Fibroblast of the aortic adventitia (primary cell): Measurements from ENCODE around the gene ATRNL1. TPM values are rescaled to one million over a fixed set of nuclear protein-coding genes. Genes with fewer than 3 reads are reported as not detected.

Experiments used
- DNase-seq: peaks from one replicate; pipeline ENCODE4 v3.0.0-alpha.2; 2010; ENCODE audit warnings: low read depth
- H3K4me3 ChIP-seq: 2 replicates; pipeline ENCODE4 v1.5.1; 2011; ENCODE audit warnings: low read depth, mild to moderate bottlenecking, control low read depth, low read length, moderate library complexity
- total RNA-seq: library from RNA; depleted of rRNA; stranded (reverse); fragments of >200 nt; gene quantifications from 2 replicates; pipeline ENCODE4 v1.2.3, GENCODE V29; 2012; ENCODE audit warnings: low replicate concordance
- TF ChIP-seq, protein P1 (sequence below): IDR thresholded peaks from 2 replicates; pipeline ENCODE4 v1.5.1; 2011; ENCODE audit warnings: mild to moderate bottlenecking, low read length, control low read depth, inconsistent platforms; ENCODE audit not compliant: insufficient read depth

ATRNL1 gene
- total RNA-seq, 1 donor = 1.9 TPM

DNA sequence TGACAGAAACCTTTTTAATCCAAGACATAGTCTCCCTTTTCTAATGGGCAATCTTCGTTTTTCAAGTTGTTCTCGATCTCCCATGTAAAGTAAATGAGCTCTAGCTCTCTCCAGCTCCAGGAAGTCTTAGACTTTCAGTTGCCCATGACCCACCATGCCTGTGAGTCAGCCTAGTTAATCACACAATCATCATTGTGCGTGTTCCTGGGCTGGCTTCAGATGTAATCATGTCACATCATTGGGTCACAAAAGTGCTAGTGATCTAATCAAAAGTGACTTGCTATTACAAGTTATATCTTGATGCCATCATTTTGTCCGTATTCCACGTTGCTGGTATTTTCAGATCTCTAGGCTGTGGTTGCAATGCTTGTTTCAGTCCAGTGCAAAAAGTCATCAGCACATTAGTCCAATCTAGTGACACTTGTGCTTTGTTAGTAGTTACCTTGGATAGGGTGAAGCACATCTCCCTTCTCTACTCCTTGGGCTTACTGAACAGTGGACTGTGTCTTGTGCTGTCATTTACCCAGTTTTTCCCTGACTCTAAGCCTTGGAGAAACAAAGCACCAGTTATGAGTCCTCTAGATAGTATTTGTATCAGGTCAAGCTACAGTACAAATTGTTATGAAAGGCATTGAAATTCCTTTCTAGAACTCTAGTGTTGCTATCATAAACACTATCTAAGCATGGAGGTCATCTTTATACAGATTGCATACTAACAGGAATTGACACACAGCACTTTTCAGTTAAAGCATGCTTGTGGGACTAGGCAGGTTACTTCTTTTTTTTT is 863.3 kb downstream of the ATRNL1 start:
- H3K4me3 ChIP-seq = no peak overlapping the region
- no peak for DNase-seq
- TF ChIP-seq, protein P1, sequence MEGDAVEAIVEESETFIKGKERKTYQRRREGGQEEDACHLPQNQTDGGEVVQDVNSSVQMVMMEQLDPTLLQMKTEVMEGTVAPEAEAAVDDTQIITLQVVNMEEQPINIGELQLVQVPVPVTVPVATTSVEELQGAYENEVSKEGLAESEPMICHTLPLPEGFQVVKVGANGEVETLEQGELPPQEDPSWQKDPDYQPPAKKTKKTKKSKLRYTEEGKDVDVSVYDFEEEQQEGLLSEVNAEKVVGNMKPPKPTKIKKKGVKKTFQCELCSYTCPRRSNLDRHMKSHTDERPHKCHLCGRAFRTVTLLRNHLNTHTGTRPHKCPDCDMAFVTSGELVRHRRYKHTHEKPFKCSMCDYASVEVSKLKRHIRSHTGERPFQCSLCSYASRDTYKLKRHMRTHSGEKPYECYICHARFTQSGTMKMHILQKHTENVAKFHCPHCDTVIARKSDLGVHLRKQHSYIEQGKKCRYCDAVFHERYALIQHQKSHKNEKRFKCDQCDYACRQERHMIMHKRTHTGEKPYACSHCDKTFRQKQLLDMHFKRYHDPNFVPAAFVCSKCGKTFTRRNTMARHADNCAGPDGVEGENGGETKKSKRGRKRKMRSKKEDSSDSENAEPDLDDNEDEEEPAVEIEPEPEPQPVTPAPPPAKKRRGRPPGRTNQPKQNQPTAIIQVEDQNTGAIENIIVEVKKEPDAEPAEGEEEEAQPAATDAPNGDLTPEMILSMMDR = no peak

DNA sequence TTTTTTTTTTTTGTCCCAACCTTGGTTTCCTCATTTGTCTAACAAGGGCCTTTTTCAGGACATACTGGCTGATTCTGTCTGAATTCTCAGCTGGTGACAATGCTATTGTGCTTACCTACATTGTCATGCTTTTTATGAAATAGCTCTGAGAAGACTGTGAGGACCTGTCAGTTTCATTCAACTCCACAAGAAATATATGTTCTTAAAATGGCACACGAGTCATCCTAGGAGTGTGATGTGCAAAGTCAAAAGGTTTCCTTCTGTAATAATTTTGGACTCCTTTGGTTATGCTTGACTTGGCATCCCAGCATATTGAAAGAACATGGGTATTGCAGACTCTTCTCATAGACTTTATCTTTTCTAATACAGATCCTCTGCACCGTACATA is 863.8 kb downstream of the ATRNL1 start:
- TF ChIP-seq, protein P1 = no peak
- H3K4me3 ChIP-seq = no peak overlapping the region
- no peak for DNase-seq

DNA sequence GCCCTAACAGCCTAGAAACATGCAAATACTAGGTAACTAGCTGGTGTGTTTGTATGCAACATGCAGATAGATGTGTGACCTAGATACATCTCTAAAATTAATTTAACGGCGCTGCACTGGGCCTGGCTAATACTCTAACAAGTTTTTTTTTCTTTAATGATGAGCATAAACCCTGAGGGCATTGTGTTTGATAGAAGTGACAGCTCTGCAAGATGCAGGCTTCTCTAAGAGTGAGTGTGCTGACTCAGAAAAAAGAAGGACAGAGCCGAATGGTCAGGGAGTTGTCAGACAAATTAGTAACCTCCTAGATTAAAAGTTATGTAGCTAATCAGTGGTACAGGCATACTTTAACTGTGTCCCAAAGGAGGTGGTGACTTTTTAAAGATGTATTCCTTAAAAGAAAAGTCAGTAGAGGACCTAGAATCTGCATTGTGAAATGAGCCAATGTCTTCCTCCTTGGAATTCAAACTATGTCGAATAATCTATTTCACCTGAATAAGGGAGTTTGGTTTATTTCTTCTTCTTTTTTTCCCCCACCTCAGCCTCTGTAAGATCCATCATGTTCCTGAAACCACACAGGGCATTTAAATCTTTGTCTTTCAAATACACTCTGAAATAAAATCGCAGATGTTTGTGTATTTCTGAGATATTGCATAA is 864.7 kb downstream of the ATRNL1 start:
- no peak overlapping the region for H3K4me3 ChIP-seq
- TF ChIP-seq, protein P1 = no peak
- no peak for DNase-seq

DNA sequence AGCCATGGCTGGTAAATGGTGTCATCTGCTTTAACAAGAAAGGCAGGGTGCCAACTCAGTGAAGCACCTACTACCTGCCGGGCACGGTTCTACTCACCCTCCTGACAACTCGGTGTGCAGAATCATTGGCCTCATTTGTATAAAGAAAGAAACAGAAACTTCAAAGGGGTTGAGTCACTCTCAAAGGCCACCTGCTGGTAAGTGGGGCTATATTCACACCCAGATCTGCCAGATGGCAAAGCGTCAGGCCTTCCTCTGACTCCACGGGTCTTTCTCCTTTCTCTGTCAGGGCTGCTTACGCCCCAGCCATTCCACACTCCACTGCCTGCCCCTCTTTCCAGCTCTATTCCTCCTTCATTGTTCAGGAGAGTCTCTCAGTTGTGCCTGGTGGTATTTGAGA is 870.7 kb downstream of the ATRNL1 start:
- TF ChIP-seq, protein P1 = no peak
- DNase-seq = peak; percentile 7
- no peak overlapping the region for H3K4me3 ChIP-seq

DNA sequence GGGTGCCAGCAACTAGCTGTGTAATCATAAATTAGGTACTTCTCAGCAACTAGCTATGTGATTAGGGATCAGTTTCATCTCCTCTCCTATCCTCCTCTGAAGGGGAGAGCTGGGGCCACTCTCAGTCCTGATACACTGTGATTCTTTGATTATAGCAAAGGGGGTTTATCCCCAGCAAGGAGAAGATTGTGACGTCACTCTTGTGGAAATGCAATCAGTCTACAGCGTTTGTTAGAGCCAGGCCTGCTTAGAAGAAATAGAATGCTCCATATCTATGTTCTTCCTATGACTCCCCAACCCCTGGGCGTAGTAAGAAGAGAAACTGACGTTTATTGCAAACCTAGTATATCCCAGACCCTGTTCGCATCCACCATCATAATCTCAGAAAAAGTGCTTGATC is 871.7 kb downstream of the ATRNL1 start:
- TF ChIP-seq, protein P1 = no peak
- no peak overlapping the region for H3K4me3 ChIP-seq
- DNase-seq = no peak

DNA sequence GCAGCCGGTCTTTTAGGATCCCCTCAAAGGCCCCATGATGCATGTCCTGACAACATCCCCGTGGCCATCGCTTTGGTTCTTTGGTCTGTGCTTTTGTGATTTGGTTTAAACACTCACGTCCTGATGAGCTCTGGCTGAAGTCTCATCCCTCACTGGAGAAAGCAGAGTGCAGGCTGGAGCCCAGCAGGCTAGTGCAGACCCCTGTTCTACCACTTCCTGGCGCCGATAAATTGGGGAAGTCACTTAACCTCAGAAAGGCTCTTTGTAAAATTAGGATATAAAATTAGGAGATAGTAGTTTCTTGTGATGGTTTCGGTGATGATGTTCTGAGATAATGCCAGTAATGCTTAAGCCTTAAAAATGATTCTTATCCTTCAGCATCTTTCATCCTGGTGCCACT is 872.2 kb downstream of the ATRNL1 start:
- DNase-seq = no peak
- TF ChIP-seq, protein P1 = no peak
- H3K4me3 ChIP-seq = no peak overlapping the region

DNA sequence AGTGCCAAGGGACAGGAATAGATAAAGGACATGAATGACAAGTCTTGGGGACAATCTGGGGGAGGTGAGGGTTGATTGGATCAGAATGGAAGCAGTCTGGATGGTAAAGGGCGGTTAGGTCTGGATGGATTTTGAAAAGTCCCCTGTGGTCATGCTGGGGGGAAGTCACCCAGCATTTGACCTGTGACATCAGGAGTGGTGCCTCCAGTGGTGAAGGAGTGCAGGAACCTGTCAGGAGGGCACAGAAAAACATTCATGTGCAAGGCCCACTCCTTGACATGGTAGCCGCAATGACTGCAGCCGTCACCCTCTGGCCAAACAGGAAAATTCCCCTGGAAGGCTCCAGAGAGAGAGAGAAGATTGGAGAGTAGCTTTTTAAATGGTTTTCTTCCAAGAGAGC is 875.1 kb downstream of the ATRNL1 start:
- TF ChIP-seq, protein P1 = no peak
- DNase-seq = no peak

More for the DNA sequence above, 875.1 kb downstream of the ATRNL1 start:
- no peak overlapping the region for H3K4me3 ChIP-seq
